A673 (cell line): Measurements from ENCODE around the gene LRRC41. TPM values are rescaled to one million over a fixed set of nuclear protein-coding genes. Genes with fewer than 3 reads are reported as not detected.

Experiments used
- BruUV-seq: library from RNA; stranded (reverse); fragments of 400-500 nt; replicated peaks from 2 replicates; lab custom pipeline; 2021; lab: Mats Ljungman, UMichigan
- CTCF ChIA-PET: fragments of 300-600 bp; sonication (Branson Sonifier 250); formaldehyde crosslinking; loops from one replicate; lab custom pipeline; 2022; ENCODE audit warnings: antibody characterized with exemption; lab: Charles Lee
- POLR2A ChIA-PET: fragments of 300-600 bp; sonication (Branson Sonifier 250); formaldehyde crosslinking; loops from one replicate; lab custom pipeline; 2022; ENCODE audit warnings: antibody characterized with exemption; ENCODE audit not compliant: low non-redundant PET; lab: Charles Lee
- DNase-seq: peaks from one replicate; pipeline ENCODE4 v3.0.0-alpha.2; 2015; ENCODE audit warnings: low spot score
- H3K27ac ChIP-seq: fragments of 200-600 bp; sonication (generic); 2 replicates; pipeline ENCODE4 v1.5.1; 2016; ENCODE audit warnings: mixed run types, low read depth, mild to moderate bottlenecking, mixed read lengths, antibody characterized with exemption, low read length; ENCODE audit not compliant: poor library complexity, severe bottlenecking
- H3K27me3 ChIP-seq: fragments of 200-600 bp; sonication (generic); replicated peaks from 2 replicates; pipeline ENCODE4 v1.6.1; 2017; ENCODE audit warnings: mixed run types, low read depth, mild to moderate bottlenecking, mixed read lengths, antibody characterized with exemption, low read length; ENCODE audit not compliant: insufficient read depth, poor library complexity
- H3K36me3 ChIP-seq: fragments of 200-600 bp; sonication (generic); 2 replicates; pipeline ENCODE4 v1.6.1; 2016; ENCODE audit warnings: mixed run types, mild to moderate bottlenecking, mixed read lengths, antibody characterized with exemption, low read length; ENCODE audit not compliant: insufficient read depth, poor library complexity, severe bottlenecking
- H3K4me1 ChIP-seq: fragments of 200-600 bp; sonication (generic); 2 replicates; pipeline ENCODE4 v1.6.1; 2017; ENCODE audit warnings: mixed run types, mild to moderate bottlenecking, mixed read lengths, antibody characterized with exemption, low read length; ENCODE audit not compliant: insufficient read depth, poor library complexity, severe bottlenecking
- H3K4me3 ChIP-seq: fragments of 200-600 bp; sonication (generic); 2 replicates; pipeline ENCODE4 v1.5.1; 2016; ENCODE audit warnings: low read depth, mixed run types, mild to moderate bottlenecking, mixed read lengths, low read length; ENCODE audit not compliant: poor library complexity, severe bottlenecking
- H3K9me3 ChIP-seq: fragments of 200-600 bp; sonication (generic); 2 replicates; pipeline ENCODE4 v1.6.1; 2016; ENCODE audit warnings: mixed run types, low read depth, mild to moderate bottlenecking, mixed read lengths, antibody characterized with exemption, low read length; ENCODE audit not compliant: poor library complexity, severe bottlenecking
- EZH2 ChIP-seq: fragments of 200-600 bp; sonication (generic); IDR thresholded peaks from 2 replicates; pipeline ENCODE4 v1.6.1; 2017; ENCODE audit warnings: borderline replicate concordance, low read depth, mild to moderate bottlenecking, mixed read lengths, antibody characterized with exemption, low read length; ENCODE audit not compliant: poor library complexity, severe bottlenecking
- intact Hi-C: fragments of 100-400 bp; cut with micrococcal nuclease; formaldehyde crosslinking; loops from one replicate; pipeline ENCODE4 v1.10.0; 2022; ENCODE audit not compliant: unreplicated experiment
- total RNA-seq: library from RNA; stranded (reverse); gene quantifications from 2 replicates; pipeline ENCODE4 v1.2.3, GENCODE V29; 2021
- TF ChIP-seq, protein P1 (sequence below): fragments of 300-800, 200-600 bp; sonication (generic); conservative IDR thresholded peaks from 2 replicates; pipeline ENCODE4 v1.5.1; 2017; ENCODE audit warnings: low read depth, mild to moderate bottlenecking, antibody characterized with exemption, low read length, moderate library complexity, mixed read lengths

The LRRC41 gene
- total RNA-seq, 1 experiment from 2014 or later = 79.1 TPM

DNA sequence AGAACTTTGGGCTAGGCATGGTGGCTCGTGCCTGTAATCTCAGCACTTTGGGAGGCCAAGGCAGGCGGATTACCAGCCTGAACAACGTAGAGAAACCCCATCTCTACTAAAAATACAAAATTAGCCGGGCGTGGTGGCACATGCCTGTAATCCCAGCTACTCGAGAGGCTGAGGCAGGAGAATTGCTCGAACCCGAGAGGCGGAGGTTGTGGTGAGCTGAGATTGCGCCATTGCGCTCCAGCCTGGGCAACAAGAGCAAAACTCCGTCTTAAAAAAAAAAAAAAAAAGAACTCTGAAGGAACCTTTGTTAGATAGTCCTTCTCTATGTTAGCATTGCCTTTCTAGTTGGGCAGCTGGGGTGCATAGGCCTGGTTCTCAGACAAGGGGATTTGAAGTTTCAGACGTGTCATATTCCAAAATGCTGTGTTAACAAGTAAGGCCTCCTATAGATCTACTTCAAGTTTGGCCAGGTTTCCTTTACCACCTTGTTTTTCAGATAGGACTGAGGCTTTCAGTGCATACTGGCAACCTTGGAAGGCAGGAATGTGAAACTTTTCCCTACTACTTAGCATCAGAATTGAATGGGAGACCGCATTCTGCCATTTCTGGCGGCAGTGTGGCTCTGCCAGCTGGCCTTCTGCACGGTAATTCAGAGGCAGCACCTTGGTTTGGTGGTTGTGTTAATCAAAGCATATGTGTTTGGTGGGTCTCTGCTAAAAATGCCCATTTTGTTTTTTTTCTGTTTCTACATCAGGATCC, 6.2 kb upstream of the LRRC41 start:
- H3K27me3 ChIP-seq = no peaks in the 10 kb centered on the region
- ChIA-PET POLR2A (no interaction called here), CTCF (no interaction called here)
- no peak overlapping the region for H3K27ac ChIP-seq
- no TSS peak for BruUV-seq
- peaks cover 18% of the 10 kb centered on the region for H3K4me1 ChIP-seq
- intact Hi-C loops = no loop called here
- DNase-seq = no peak
- H3K36me3 ChIP-seq = peaks cover 66% of the 10 kb centered on the region
- H3K9me3 ChIP-seq = no peaks in the 10 kb centered on the region
- no peak overlapping the region for H3K4me3 ChIP-seq
- no peak for TF ChIP-seq EZH2
- TF ChIP-seq, protein P1, sequence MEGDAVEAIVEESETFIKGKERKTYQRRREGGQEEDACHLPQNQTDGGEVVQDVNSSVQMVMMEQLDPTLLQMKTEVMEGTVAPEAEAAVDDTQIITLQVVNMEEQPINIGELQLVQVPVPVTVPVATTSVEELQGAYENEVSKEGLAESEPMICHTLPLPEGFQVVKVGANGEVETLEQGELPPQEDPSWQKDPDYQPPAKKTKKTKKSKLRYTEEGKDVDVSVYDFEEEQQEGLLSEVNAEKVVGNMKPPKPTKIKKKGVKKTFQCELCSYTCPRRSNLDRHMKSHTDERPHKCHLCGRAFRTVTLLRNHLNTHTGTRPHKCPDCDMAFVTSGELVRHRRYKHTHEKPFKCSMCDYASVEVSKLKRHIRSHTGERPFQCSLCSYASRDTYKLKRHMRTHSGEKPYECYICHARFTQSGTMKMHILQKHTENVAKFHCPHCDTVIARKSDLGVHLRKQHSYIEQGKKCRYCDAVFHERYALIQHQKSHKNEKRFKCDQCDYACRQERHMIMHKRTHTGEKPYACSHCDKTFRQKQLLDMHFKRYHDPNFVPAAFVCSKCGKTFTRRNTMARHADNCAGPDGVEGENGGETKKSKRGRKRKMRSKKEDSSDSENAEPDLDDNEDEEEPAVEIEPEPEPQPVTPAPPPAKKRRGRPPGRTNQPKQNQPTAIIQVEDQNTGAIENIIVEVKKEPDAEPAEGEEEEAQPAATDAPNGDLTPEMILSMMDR = no peak

DNA sequence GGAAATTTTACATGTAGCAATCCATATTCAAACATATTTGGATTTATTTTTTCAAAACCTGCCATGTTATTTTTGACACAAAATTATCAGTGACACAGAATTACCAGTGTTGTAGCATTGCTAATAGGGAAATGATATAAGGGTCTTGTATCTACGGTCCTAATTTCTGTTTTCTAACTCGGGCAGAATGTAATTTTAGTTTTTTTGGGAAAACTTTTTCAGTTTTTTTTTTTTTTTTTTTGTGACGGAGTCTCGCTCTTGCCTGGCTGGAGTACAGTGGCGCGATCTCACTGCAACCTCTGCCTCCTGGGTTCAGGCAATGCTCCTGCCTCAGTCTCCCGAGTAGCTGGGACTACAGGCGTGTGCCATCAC, 2.7 kb upstream of the LRRC41 start:
- TF ChIP-seq, protein P1 = no peak
- TF ChIP-seq EZH2 = no peak
- peak overlapping the region; percentile 3 for H3K4me3 ChIP-seq
- ChIA-PET POLR2A (no interaction called here), CTCF (no interaction called here)
- no peaks in the 10 kb centered on the region for H3K27me3 ChIP-seq
- BruUV-seq = TSS peak; percentile 2
- H3K9me3 ChIP-seq = no peaks in the 10 kb centered on the region
- intact Hi-C loops = no loop called here
- H3K27ac ChIP-seq = no peak overlapping the region
- H3K4me1 ChIP-seq = peaks cover 20% of the 10 kb centered on the region
- DNase-seq = no peak
- peaks cover 34% of the 10 kb centered on the region for H3K36me3 ChIP-seq

DNA sequence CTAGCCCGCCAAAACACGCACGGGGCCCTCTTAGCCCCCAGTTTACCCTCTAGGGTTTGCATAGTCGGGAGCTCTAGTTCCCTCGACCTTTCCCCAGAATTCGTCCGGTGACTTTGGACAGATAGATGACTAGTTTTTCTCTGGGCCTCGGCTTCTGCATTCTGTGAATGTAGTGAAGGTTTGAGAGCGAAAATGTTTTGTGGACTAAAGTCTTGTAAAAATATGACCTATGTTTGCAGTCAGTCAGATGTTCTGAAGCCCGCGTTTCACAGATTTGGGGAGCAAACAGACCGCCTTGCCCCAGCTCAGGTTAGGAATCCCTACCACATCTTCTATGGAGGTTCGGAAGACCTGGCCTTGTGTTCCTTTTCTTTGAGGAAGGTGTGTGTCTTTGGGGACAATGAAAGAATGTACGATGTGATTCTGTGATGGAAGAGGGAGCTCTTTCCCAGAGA, 483 bp upstream of the LRRC41 start:
- BruUV-seq = TSS peak; percentile 80
- POLR2A ChIA-PET = no interaction called here
- Histone ChIP-seq H3K4me1 (peaks cover 25% of the 10 kb centered on the region), H3K36me3 (peaks cover 15% of the 10 kb centered on the region), H3K27ac (peak overlapping the region; percentile 97), H3K9me3 (no peaks in the 10 kb centered on the region), H3K4me3 (peak overlapping the region; percentile 62), H3K27me3 (no peaks in the 10 kb centered on the region)
- no peak for DNase-seq
- CTCF ChIA-PET = no interaction called here
- intact Hi-C loops = loop anchor here (2.0 kb wide), 1 partner anchor 37 kb away; the partner anchor contains the start of gene NSUN4
- TF ChIP-seq EZH2 = no peak
- TF ChIP-seq, protein P1 = no peak
